ENCODE data around the gene KLRB1.

DNA sequence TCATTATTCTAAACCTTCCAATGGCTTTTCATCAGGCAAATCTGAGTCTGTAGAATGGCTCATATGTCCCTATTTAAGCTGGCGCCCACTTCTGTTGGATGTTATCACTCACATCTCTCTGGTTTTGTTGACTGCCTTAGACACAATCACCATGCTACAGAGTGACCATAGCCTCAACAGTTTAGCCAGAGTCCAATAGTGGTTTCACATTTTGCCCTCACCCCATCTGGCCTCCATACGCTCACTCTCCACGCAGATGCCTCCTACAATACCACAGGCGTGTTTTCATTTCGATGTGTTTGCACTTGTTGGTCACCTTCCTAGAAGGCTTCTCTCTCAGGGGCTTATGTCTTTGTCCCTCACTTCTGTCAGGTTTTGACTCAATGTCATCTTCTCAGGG is 3.4 kb downstream of the KLRB1 start:
- TF ChIP-seq, protein P1, sequence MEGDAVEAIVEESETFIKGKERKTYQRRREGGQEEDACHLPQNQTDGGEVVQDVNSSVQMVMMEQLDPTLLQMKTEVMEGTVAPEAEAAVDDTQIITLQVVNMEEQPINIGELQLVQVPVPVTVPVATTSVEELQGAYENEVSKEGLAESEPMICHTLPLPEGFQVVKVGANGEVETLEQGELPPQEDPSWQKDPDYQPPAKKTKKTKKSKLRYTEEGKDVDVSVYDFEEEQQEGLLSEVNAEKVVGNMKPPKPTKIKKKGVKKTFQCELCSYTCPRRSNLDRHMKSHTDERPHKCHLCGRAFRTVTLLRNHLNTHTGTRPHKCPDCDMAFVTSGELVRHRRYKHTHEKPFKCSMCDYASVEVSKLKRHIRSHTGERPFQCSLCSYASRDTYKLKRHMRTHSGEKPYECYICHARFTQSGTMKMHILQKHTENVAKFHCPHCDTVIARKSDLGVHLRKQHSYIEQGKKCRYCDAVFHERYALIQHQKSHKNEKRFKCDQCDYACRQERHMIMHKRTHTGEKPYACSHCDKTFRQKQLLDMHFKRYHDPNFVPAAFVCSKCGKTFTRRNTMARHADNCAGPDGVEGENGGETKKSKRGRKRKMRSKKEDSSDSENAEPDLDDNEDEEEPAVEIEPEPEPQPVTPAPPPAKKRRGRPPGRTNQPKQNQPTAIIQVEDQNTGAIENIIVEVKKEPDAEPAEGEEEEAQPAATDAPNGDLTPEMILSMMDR (IDR thresholded peaks at IDR 0.05): no peak
- TF ChIP-seq POLR2A (IDR thresholded peaks at IDR 0.05): no peak
